ENCODE data around the gene SGSM1.

Gene SGSM1

DNA sequence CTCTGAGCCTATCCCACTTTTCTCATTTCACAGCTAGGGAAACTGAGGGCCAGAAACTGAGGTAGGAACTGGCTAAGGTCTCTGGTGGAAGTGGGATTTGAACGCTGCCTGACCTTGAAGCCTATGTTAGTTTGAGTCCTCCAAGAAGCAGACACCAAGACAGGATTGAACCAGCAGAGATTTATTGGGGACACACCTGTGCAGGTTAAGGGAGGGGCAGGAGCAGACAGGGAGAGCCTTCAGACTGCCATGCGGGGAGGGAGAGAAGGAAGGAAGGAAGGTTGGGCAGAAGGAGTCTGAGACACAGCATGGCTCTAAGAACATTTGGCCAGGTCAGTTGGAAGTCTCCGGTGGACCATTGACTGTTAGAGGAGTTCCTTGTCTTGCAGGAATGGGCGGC is 59.5 kb downstream of the SGSM1 start:
- Mint-ChIP-seq H3K4me1 (ENCODE audit: low read depth in 2 of 2) (no peaks in the 10 kb centered on the region), H3K36me3 (ENCODE audit: insufficient read depth) (no peaks in the 10 kb centered on the region), H3K9me3 (no peaks in the 10 kb centered on the region), H3K27ac (no peak overlapping the region), H3K27me3 (peaks cover 0 to 18% of the 10 kb centered on the region in 2 donors), H3K4me3 (no peak overlapping the region)
- ATAC-seq (replicated peaks), result no peak
- DNase-seq, result no peak

DNA sequence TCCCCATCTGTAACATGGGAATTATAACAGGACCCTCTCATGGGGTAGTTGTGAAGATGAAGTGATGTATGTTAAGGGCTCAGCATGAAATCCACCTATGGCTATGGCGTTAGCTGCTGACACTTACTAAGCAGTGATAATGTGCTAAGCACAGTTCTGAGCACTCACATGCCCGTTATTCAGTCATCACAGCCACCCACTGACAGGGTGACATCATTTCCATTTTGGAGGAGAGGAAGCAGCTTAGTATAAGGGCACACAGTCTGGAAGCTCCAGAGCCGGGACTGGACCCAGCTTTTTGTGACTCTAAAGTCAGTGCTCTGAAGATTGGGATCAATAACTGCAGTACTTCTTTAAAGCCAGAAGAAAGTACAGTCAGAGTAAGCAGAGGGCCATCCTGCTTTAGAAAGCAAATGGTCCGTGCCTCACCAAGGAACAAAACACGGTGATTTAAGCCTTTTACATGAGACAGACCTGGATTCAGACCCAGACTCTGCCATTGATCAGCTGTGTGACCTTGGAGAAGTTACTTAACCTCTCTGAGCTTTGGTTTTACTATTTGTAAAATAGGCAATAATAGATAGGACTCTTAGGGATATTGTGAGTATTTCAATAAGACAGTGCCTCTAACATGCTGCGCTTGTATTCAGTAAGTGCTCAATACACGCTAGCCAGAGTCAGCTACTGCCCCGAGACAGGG is 61.5 kb downstream of the SGSM1 start:
- Mint-ChIP-seq H3K9me3 (no peaks in the 10 kb centered on the region), H3K27me3 (peaks cover 0 to 18% of the 10 kb centered on the region in 2 donors), H3K27ac (no peak overlapping the region), H3K4me1 (ENCODE audit: low read depth in 2 of 2) (no peaks in the 10 kb centered on the region), H3K36me3 (ENCODE audit: insufficient read depth) (no peaks in the 10 kb centered on the region), H3K4me3 (no peak overlapping the region)
- DNase-seq (no peak), ATAC-seq (replicated peaks) (no peak)

GRCh38 chr22:24868979-24869378 is 63.0 kb downstream of the SGSM1 start:
- Mint-ChIP-seq H3K36me3 (ENCODE audit: insufficient read depth) (no peaks in the 10 kb centered on the region), H3K4me3 (no peak overlapping the region), H3K27me3 (peaks cover 0 to 18% of the 10 kb centered on the region in 2 donors), H3K4me1 (ENCODE audit: low read depth in 2 of 2) (no peaks in the 10 kb centered on the region), H3K27ac (no peak overlapping the region), H3K9me3 (no peaks in the 10 kb centered on the region)
- no peak for DNase-seq
- ATAC-seq (replicated peaks), result no peak

- H3K27me3 Mint-ChIP-seq, result peaks cover 0 to 11% of the 10 kb centered on the region in 2 donors
- H3K36me3 Mint-ChIP-seq (ENCODE audit: insufficient read depth), result no peaks in the 10 kb centered on the region
Observed at GRCh38 chr22:24871611-24872205, 65.7 kb downstream of the SGSM1 start.

DNA sequence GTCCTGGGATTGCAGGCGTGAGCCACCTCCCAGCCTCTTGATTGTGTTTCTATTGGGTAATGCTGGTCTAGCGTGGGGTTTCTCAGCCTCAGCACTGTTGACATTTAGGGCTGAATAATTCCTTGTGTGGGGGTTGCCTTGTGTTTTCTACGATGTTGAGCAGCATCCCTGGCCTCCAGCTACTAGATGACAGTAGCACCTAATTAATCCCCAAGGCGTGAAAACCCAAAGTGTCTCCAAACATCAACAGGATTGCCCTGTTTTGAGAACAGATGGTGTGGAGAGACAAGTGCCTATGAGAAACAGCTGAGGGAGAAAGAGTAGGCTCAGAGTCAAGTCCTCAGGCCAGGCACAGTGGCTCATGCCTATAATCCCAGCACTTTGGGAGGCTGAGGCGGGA is 67.2 kb downstream of the SGSM1 start:
- no peaks in the 10 kb centered on the region for H3K4me1 Mint-ChIP-seq (ENCODE audit: low read depth in 2 of 2)
- no peaks in the 10 kb centered on the region for H3K36me3 Mint-ChIP-seq (ENCODE audit: insufficient read depth)
- DNase-seq, result no peak
- H3K9me3 Mint-ChIP-seq, result peaks cover 0 to 7% of the 10 kb centered on the region in 2 donors
- no peak overlapping the region for H3K27ac Mint-ChIP-seq
- no peak for ATAC-seq (replicated peaks)
- H3K27me3 Mint-ChIP-seq, result no peaks in the 10 kb centered on the region
- H3K4me3 Mint-ChIP-seq, result no peak overlapping the region

More at GRCh38 chr22:24871611-24872205, 65.7 kb downstream of the SGSM1 start:
- Mint-ChIP-seq H3K4me1 (ENCODE audit: low read depth in 2 of 2) (no peaks in the 10 kb centered on the region), H3K9me3 (peaks cover 0 to 7% of the 10 kb centered on the region in 2 donors), H3K4me3 (no peak overlapping the region), H3K27ac (no peak overlapping the region)
- DNase-seq (no peak), ATAC-seq (replicated peaks) (no peak)

GRCh38 chr22:24875862-24876506 is 70.0 kb downstream of the SGSM1 start:
- Mint-ChIP-seq H3K4me1 (ENCODE audit: low read depth in 2 of 2) (no peaks in the 10 kb centered on the region), H3K27ac (no peak overlapping the region), H3K9me3 (peaks cover 0 to 7% of the 10 kb centered on the region in 2 donors), H3K4me3 (no peak overlapping the region), H3K36me3 (ENCODE audit: insufficient read depth) (peaks cover 4% of the 10 kb centered on the region), H3K27me3 (no peaks in the 10 kb centered on the region)
- ATAC-seq (replicated peaks) (no peak), DNase-seq (no peak)

DNA sequence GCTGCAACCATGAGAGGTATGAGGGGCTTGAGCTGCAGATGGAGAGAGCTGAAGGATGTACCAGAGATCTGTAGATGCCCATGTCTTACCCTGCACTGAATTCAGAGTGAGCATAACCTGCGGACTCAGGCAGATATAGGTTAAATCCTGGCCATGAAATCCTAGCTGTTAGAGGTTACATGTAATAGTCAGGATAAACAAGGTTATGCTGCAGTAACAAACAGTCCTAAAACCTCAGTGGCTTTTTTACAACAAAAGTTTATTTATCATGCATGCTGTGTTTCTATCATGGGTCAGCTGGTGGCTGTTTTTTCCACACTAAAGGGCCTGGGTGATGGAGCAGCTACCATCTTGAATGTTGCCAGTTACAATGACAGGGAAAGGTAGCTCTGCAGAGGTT is 70.7 kb downstream of the SGSM1 start:
- DNase-seq (no peak), ATAC-seq (replicated peaks) (no peak)
- Mint-ChIP-seq H3K36me3 (ENCODE audit: insufficient read depth) (peaks cover 6% of the 10 kb centered on the region), H3K27me3 (no peaks in the 10 kb centered on the region), H3K4me3 (no peak overlapping the region), H3K27ac (no peak overlapping the region), H3K9me3 (peaks cover 0 to 7% of the 10 kb centered on the region in 2 donors), H3K4me1 (ENCODE audit: low read depth in 2 of 2) (no peaks in the 10 kb centered on the region)

DNA sequence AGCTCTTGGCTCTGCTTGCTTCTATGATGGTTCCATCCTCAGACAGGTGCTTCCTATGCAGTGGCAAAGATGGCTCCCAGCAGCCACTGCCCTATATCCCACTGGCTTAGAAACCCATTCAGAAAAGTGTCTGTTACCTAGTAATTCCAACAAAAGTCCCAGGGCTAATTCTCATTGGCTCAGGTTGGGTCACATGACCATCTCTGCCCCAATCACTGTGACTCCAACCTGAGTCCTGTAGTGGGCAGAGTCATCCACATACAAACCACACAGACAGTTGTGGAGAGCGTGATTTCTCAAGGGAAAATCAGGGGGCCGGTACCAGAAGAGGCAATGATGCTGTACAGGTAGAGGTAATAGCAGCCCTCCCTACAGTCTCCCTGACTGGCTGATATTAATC is 73.0 kb downstream of the SGSM1 start:
- Mint-ChIP-seq H3K27ac (no peak overlapping the region), H3K4me1 (ENCODE audit: low read depth in 2 of 2) (no peaks in the 10 kb centered on the region), H3K27me3 (no peaks in the 10 kb centered on the region), H3K4me3 (no peak overlapping the region), H3K36me3 (ENCODE audit: insufficient read depth) (peaks cover 6% of the 10 kb centered on the region), H3K9me3 (peaks cover 0 to 7% of the 10 kb centered on the region in 2 donors)
- ATAC-seq (replicated peaks) (no peak), DNase-seq (no peak)

GRCh38 chr22:24883432-24883831 is 77.4 kb downstream of the SGSM1 start:
- Mint-ChIP-seq H3K4me3 (no peak overlapping the region), H3K4me1 (ENCODE audit: low read depth in 2 of 2) (no peaks in the 10 kb centered on the region), H3K27me3 (no peaks in the 10 kb centered on the region), H3K27ac (no peak overlapping the region), H3K9me3 (no peaks in the 10 kb centered on the region), H3K36me3 (ENCODE audit: insufficient read depth) (peaks cover 6% of the 10 kb centered on the region)
- DNase-seq (no peak), ATAC-seq (replicated peaks) (no peak)

- ATAC-seq (replicated peaks) (no peak), DNase-seq (no peak)
- Mint-ChIP-seq H3K9me3 (no peaks in the 10 kb centered on the region), H3K4me3 (no peak overlapping the region), H3K27ac (no peak overlapping the region), H3K27me3 (peaks cover 8 to 12% of the 10 kb centered on the region in 2 donors), H3K36me3 (ENCODE audit: insufficient read depth) (peaks cover 5% of the 10 kb centered on the region), H3K4me1 (ENCODE audit: low read depth in 2 of 2) (no peaks in the 10 kb centered on the region)
Observed at GRCh38 chr22:24887260-24887659, 81.2 kb downstream of the SGSM1 start.

- H3K9me3 Mint-ChIP-seq, result no peaks in the 10 kb centered on the region
- no peak for ATAC-seq (replicated peaks)
Observed at GRCh38 chr22:24893341-24894070, 87.5 kb downstream of the SGSM1 start.

DNA sequence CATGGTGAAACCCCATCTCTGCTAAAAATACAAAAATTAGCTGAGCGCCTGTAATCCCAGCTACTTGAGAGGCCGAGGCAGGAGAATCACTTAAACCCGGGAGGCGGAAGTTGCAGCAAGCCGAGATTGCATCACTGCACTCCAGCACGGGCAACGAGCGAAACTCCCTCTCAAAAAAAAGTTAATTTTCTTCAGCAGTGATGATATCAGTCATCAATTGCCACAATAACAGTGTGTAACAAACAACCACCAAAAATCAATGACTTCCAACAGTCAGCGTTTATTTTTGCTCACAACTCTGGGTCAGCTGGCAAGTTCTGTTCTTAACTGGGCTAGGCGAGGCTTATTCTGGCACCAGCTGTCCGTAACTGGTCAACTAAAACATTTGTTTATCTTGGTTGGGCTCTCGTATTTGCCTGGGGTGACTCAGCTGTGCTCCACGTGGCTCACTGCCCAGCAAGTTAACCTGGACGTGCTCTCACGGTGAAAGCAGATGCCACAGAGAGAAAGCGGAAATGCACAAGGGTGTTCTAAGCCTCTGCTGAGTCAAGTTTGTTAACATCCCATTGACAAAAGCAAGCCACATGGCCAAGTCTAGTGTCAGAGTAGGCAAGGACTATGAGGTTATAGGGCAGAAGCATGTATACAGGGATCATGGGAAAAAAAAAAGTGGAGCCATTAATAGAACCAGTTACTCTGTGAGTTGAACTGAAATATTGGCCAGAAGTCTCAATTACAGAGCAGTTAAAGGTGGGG is 88.4 kb downstream of the SGSM1 start:
- Mint-ChIP-seq H3K9me3 (no peaks in the 10 kb centered on the region), H3K4me1 (ENCODE audit: low read depth in 2 of 2) (no peaks in the 10 kb centered on the region), H3K27ac (peak overlapping the region in 1 of 2 donors; percentile 1), H3K4me3 (no peak overlapping the region), H3K36me3 (ENCODE audit: insufficient read depth) (no peaks in the 10 kb centered on the region), H3K27me3 (peaks cover 8 to 12% of the 10 kb centered on the region in 2 donors)
- no peak for DNase-seq
- ATAC-seq (replicated peaks), result no peak

More at GRCh38 chr22:24893341-24894070, 87.5 kb downstream of the SGSM1 start:
- no peaks in the 10 kb centered on the region for H3K4me1 Mint-ChIP-seq (ENCODE audit: low read depth in 2 of 2)
- no peak overlapping the region for H3K4me3 Mint-ChIP-seq
- H3K27ac Mint-ChIP-seq, result no peak overlapping the region
- no peak for DNase-seq
- peaks cover 5% of the 10 kb centered on the region for H3K36me3 Mint-ChIP-seq (ENCODE audit: insufficient read depth)
- H3K27me3 Mint-ChIP-seq, result peaks cover 8 to 12% of the 10 kb centered on the region in 2 donors

DNA sequence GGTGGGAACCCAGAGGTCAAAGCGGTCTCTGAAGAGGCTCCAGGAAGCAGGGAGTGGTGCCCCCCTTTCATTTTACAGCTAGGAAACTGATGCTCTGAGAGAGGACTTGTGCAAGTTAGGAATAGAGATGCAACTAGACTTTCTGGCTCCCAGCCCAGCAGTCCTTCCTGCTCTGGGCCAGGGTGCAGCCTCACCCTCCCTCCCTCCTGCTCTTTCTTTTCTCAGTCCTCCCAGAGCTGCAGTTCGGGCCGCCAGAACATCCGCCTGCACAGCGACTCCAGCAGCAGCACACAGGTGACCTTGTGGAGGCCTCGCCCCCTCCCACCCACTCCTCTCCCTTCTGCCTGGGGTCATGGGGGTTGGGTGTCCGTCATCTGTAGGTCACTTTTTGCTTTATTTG is 89.0 kb downstream of the SGSM1 start:
- DNase-seq (no peak), ATAC-seq (replicated peaks) (no peak)
- H3K4me1 Mint-ChIP-seq (ENCODE audit: low read depth in 2 of 2), result no peaks in the 10 kb centered on the region
- no peaks in the 10 kb centered on the region for H3K9me3 Mint-ChIP-seq
- peaks cover 8 to 12% of the 10 kb centered on the region in 2 donors for H3K27me3 Mint-ChIP-seq
- H3K36me3 Mint-ChIP-seq (ENCODE audit: insufficient read depth), result no peaks in the 10 kb centered on the region
- H3K4me3 Mint-ChIP-seq, result no peak overlapping the region
- peak overlapping the region in 1 of 2 donors; percentile 1 for H3K27ac Mint-ChIP-seq
